ENCODE results near the gene PELI2.

Gene PELI2

DNA sequence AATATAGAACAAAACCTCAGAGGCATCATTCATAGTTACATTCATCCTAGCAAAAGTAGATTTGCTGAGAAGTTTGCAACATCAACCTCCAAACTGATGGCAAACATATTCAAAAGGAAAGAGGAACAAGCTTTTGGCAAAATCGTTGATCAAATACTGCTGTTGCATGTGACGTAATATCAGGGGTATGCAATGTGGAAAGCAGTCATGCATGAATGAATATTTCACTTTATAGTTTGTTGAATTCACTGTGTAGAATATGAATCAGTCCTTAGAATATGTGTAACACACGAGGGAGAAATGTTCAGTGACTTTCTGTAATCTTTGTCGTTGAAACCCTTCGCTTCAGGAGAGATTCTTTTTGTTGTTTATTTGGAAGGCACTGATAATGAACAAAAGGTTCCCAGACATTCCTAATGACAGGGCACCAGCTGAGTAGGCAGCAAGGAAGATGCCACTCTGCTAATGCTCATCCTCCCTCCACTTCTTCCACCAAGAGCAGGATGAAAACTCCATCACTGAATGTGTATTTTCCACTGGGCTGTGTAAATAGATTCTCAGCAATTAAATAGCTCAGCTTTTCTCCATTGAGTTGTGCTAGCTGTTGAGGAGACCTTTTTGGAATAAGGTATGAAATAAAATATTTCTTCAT lies 126.1 kb downstream of the PELI2 start:
- DNase-seq (ENCODE audit: low read depth, low spot score), result peak; percentile 81

DNA sequence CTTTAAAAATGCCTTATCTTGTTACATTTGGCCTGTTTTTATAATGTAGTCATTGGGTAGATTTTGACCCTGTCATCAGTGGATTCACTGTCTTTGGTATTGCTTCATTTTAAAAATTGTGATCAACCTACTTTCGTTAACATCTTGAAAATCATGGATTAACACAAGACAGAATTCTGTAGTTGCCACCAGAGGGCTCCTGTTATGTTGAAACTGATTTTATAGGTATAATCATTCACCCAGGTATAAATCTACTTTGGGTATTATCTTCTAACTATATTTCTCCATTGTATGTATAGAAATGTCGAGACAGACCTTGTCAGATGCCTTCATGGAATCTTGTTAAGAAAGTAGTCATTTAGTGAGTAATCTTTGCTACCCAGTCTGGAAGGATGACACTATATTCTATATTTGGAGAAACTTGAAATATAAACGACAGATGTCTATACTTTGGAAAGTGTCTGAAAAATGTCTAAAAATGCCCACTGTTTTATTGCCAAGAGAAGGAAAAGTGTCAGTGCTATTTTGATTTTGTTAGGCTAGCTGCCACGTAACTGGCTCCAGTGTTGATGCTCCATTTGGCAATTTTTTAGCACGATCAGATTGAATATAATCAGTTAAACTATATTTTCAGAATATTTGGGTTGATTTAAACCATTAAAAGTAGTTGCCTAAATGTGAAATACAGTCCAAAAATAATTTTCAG lies 129.4 kb downstream of the PELI2 start:
- peak; percentile 23 for DNase-seq (ENCODE audit: low read depth, low spot score)

DNA sequence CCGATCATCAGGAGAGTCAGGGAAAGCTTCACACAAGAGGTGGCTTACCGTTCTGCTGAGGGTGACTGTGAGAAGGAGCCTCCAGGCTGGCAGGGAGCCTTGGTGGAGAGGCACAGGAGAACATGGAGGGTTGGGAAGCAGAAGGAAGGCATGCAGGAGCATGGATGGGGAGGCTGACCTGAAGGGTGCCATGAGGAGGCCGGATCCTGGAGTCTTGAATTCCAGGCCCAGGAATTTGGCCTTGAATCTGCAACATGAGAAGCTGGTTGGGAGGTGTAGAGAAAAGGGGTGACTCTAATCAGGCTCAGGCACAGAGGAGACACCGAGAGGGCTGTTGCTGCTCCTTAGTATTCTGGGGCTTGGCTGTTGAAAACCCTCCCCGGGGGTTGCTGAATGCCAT lies 130.2 kb downstream of the PELI2 start:
- no peak for DNase-seq (ENCODE audit: low read depth, low spot score)

DNA sequence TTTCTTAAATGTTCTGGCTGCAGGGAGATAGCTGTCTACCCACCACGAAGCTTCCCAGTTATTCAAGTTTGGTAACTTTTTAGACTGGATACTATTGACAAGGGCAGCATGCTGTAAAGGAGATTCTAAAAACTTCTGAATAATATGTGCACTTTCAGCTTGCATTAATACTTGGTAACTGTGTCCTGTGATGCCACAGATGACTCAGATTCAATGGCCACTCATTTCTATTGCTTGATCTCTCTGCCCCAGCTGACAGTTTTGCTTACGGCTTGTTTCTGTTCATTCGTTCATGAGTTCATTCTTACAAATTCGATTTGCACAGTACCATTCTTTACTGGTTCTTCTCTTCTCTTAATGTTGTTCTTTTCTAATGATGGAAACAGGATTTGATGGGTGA lies 142.8 kb downstream of the PELI2 start:
- DNase-seq (ENCODE audit: low read depth, low spot score), result no peak

DNA sequence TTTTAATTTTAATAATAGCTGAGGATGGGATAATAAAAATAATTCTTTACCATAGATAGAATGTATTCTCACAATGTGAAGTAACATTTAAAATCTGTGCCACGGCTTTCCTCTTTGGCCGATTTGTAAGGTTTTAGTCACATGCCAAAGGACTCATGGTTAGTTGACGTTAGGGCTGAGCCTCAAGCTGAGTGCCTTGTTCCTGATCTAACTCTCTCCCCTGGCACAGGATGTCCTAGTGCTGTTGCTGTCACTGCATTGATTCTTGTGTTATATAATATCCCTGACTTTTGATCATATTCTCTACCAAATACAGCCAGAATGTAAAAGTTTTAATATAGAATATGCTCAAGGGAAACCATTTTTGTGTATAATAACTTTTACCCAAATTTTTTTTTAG lies 144.3 kb downstream of the PELI2 start:
- no peak for DNase-seq (ENCODE audit: low read depth, low spot score)

DNA sequence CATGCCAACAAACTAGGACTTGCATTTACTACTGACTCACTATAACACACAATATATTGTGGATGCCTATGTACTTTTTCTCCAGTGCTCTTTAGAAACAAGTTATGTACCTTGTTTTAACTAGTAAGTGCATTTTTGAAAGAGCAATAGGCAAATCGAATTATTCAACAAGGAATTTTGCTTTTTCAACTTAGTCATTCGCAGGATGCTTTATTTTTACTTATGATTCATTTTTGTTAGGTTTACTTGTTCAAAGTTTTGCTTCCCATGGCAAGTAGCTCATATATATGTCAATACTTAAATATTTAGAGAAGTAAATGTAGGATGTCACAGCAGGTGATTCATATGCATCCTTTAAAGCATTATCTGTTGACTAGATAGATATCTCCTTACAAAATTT lies 149.8 kb downstream of the PELI2 start:
- DNase-seq (ENCODE audit: low read depth, low spot score), result no peak

DNA sequence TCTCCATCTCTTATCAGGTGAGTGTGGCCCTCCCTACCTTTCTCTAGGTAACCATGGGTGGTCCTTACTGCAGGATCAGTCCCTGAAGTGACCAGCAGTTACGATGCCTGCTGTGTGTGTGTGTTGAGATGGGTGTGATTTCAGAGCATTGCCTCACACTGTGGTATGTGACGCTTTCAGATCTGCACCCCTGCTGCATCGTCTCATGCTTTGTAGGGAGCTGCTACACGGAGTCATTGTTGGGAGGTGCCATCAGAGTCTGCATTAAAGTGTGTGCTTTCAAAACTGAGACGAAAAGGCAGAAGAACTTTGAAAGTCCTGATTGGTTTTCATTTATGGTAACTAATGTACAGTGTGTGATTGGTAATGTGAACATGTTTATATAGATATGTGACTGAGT lies 150.5 kb downstream of the PELI2 start:
- no peak for DNase-seq (ENCODE audit: low read depth, low spot score)

DNA sequence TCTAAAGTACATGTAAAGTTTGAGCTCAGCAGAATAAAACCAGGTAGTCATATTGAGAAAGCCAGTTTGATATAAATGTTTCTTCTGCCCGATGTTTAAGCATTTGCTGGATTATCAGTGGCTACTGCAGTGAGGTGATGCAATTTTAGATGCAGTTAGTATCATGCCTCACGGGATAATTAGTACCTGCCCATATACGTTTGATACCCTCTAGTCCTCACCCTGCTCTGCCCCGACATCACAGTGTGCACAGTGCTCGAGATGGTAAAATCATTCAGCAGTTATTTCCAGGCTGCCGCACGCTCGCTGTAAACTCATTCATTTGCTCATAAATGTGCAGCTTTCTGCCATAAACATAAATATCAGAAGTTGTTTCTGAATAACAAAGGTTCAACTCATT lies 152.7 kb downstream of the PELI2 start:
- no peak for DNase-seq (ENCODE audit: low read depth, low spot score)

DNA sequence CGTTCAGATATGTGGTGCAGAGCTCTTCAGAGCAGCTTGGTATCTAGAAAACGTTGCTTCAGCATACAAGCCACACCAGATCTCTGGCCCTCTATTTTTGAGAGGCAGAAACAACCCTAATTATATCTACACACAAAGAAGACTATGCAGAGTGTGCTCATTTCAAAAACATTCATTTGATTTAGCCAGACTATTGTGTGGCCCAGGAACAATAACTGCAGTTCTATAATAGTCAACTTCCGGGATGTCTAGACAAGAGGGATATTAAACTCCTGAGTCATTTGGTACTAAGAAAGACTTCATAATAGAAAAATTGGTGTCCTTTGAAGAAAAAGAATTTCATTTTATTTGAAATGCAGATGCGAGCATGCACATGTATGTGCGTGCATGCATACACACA lies 153.8 kb downstream of the PELI2 start:
- DNase-seq (ENCODE audit: low read depth, low spot score), result peak; percentile 75

DNA sequence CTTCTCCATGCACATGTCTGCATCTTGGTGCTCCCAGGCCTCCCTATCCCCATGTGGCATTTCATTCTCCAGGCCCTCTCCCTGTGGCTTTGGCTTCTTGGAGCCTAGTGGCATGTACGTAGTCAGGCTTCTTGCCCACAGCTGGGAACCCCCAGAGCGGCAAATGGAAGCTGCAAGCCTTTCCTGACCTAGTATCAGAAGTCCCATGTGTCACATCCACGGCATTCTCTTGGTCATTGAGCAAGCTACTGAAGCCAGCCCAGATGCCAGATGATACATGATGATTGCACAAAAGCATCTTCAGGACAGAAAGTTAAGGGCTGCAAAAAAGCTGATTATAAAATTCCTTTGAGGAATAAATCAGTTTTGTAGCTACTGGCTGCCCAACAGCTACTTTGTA lies 154.9 kb downstream of the PELI2 start:
- no peak for DNase-seq (ENCODE audit: low read depth, low spot score)

DNA sequence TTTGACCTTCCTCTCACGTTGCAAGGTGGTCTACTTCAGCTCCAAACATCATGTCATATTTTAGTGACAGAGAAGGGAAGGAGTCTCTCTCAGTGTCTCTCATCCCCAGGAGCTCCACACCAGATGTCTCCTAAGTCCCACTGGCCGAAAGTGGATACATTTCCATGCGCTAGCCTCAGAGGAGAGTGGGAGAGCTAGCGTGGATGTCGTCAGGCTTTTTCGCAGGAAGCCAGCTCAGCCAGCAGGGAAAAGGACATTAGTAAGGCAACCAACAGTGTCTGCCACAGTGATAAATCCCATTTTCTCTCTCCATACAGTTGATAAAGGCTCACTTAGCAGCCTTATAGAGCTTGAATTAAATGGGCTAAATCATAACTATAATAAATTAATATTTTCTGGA lies 155.7 kb downstream of the PELI2 start:
- DNase-seq (ENCODE audit: low read depth, low spot score), result no peak

DNA sequence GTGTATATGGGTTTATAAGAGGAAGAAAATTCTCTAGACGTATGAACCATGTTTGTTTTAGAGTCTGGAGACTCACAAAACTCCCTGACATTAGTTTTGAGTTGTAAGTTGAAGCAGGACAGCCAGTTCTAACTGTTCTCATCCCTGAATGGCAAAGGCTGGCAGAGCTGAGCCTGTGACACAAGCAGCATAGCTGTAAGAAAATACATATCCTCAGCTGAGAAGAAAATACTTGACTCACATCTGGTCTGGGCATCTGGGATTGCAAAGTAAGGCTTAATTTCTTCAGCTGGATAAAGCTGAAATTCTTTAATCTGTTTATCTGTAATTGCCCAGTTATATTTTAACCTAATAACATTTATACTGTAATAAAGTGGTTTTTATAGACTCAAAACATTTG lies 156.3 kb downstream of the PELI2 start:
- DNase-seq (ENCODE audit: low read depth, low spot score), result no peak

DNA sequence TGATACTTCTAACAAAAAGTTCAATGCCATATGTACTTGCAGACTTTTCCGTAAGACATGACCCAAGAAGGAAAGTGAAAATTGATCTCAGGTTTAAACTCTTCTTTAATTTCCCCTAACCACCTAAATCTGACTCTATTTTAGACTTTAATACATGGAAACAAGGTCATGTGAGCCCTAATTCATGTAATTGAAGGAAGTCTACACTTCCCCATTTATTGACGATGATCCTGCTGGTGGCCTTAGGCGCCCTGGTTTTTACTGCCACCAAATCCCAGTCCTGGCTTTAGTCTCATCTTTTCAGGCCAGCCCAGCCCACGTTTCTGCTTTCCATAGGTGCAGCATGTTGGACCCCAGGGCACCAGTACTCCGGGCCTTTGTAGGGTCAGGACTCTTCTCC lies 157.9 kb downstream of the PELI2 start:
- no peak for DNase-seq (ENCODE audit: low read depth, low spot score)

DNA sequence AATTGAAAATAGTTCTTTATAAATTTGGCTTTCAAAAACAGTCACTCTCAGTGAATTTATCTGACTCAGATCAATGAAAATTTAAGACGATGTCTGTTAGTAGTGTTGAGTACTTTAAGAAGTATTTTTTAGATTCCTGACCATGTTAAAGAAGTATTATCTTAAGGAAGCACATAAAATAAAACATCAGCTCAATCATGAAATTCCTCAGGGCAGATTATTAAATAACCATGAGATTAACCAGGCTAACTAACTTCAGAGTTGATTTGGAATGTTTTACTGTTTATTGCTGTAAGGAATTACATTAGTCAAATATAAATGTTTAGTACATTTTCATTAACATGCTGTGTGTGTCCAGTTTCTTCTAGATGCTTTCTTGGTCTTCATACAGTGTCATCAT lies 160.2 kb downstream of the PELI2 start:
- DNase-seq (ENCODE audit: low read depth, low spot score), result no peak

DNA sequence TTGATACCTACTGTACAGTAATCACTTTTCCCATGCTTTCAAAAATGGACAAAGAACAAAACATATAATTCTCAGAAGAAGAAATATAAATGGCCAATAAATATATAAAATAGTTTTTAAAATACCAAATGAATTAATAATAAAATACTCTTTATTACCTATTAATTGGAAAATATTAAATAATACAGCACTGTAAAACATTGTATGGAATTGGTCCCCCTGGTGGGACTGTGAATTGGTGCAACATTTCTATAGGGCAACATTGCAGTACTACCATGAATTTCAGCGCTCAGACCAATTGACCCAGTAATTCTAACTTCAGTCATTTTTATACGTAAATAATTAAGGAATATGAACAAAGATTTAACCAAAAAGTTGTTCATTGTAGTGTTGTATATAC lies 162.6 kb downstream of the PELI2 start:
- DNase-seq (ENCODE audit: low read depth, low spot score), result no peak

DNA sequence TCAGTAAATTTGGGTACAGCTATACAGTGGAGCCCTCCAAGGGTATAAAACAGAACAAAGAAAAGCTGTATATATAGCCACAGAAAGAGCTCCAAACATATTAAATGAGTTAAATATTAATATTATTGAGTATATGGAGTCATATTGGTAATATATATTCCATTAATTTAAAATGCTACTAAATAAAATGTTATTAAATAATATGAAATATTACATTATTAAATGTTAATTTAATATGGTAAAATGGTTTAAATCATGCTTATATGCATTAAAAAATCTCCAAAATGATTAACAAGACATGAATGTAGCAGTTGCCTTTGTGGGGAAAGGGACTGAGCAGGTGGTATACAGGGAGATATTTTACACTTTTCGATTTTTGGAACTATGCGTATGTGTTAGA lies 164.0 kb downstream of the PELI2 start:
- no peak for DNase-seq (ENCODE audit: low read depth, low spot score)

DNA sequence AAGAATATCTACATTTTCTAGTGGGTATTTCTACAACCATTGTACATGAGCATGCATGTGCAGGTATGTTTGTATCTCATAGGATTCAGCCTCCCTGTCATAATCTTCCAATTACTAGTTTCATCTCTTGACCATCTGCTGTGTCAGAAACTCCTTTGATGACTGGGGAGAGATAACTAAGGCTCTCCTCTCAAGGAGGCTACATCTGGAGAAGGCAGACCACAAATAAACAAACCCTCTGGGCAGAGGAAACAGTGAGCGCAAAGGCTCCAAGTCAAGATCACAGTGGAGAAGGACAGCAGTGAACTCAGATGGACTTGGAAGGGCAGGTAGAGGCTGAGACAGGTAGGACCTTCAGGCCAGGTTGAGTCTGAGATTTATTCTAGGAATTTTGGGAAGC lies 166.4 kb downstream of the PELI2 start:
- no peak for DNase-seq (ENCODE audit: low read depth, low spot score)

DNA sequence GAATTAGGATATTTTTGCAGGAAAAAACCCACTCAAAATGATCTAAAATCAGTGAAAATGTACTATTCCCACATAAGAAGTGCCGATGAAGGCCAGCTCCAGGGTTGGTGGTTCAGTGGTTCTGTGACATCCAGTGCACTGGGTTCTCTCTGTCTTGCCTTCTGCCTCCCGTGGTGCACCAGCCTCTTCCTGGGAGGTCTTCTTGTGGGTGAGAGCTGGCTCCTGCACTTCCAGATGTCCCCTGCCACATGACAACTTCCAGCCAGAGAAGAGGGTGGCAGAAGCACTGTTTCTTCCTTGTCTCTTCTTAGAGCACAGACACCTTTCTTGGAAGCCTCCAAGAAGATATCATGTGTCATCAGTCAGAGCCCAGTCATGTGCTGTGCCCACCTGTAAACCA lies 170.9 kb downstream of the PELI2 start:
- DNase-seq (ENCODE audit: low read depth, low spot score), result no peak

DNA sequence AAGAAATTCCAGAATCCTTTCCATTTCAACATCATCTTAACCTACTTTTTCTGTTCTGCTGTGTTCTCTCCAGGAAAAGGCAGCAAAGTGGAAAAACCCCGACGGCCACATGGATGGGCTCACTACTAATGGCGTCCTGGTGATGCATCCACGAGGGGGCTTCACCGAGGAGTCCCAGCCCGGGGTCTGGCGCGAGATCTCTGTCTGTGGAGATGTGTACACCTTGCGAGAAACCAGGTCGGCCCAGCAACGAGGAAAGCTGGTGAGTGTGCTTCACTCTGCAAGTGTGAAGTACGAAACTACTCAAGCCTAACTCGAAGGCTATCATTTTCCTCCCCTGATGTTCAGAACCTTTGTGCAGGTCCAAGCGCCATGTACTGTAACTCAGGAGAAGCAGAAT lies 172.0 kb downstream of the PELI2 start:
- no peak for DNase-seq (ENCODE audit: low read depth, low spot score)

DNA sequence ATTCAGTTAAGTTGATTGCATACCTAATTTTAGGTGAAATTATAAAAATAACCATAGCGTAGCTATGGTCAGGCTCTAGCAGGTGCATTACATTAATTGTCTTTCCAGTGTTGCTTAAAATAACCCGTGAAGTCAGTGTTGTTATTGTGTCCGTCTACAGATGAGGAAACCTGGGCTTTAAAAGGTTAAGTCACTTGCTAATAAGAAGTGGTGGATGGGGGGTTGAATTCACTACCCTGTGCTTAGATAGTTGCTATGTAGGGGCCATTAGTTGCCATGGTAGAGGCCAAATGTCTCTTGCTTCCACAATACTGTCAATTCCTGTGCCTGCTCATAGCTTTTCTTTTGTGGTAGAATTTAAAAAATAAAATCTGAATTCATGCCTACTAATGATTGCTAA lies 174.8 kb downstream of the PELI2 start:
- DNase-seq (ENCODE audit: low read depth, low spot score), result no peak

DNA sequence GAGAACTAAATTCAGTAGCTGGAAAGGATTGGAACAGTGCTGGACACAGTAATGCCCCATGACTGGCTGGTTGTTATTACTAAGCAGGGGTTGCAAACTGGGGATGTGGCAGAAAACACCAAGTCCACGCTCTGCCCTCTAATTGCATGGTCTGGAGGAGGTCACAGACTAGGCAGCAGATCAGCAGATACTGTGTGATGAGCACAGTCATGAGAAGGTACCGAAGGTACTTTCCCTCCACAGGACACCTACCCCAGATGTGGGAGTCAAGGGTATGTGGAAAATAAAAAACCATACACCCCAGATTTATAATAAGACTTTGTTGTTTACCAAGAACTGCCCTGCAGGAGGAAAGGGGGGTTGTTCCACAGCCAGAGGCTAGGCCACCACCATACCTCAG lies 175.3 kb downstream of the PELI2 start:
- no peak for DNase-seq (ENCODE audit: low read depth, low spot score)

DNA sequence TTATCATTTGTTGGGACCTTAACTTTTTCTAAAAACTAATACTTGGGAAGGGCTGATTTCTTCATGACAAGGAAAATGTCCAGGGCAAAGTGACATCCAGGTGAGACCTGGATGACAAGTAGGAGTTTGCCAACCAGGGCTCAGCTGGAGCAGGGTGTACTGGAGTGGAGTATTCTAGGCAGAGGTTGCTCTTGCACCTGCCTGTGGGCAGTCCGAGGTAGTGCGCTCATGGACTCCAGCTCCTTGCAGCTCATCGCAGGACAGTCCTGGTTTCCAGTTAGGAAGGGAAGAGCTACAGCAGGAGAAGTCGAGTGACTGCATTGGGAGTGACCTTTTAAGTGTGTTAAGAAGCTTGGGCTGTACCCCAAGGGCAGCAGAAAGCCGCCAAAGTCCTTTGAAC lies 175.9 kb downstream of the PELI2 start:
- DNase-seq (ENCODE audit: low read depth, low spot score), result no peak

DNA sequence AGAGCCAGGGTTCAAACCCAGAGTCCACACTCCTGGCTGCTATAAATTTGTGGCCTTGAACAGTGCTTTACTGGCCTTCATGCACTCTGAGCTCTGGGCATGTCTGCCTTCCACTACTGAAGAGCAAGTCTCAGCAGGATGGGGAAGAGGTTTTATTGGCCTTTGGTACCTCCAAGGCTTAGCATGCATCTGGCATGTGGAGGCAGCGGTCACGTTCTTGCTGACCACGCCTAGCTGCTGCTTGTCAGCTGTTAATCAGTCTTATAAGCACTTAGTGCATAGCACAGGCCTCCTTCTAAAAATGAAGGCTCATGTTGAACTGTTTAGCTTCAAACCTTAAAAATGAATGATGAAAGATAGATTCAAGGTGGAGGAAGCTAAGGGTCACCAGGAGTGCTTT lies 177.5 kb downstream of the PELI2 start:
- no peak for DNase-seq (ENCODE audit: low read depth, low spot score)

DNA sequence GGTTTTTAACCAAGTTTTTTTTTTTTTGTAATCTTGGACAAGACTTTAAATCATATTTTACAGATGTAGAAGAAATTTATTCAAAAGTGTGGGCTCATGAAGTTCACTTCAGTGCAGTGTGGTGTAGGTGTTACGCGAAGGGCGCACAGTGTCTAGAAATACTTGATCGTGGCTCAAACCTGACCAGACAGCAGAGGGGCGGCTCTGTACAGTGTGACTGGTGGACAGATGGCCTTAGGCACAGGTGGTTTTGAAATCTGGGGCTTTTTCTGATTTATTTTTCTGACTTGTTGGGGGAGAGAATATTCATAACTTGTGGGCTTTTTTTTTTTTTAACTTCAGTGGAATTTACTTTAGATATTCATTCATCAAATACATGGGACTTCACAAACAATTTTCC lies 179.2 kb downstream of the PELI2 start:
- no peak for DNase-seq (ENCODE audit: low read depth, low spot score)
